ENCODE data around the gene MYRF. TPM values are rescaled to one million over a fixed set of nuclear protein-coding genes. Genes with fewer than 3 reads are reported as not detected.

Gene MYRF
- total RNA-seq, result under 1 TPM in 3 of 4 donors, not detected in 1; 0.11 to 0.83 (median 0.27) TPM

DNA sequence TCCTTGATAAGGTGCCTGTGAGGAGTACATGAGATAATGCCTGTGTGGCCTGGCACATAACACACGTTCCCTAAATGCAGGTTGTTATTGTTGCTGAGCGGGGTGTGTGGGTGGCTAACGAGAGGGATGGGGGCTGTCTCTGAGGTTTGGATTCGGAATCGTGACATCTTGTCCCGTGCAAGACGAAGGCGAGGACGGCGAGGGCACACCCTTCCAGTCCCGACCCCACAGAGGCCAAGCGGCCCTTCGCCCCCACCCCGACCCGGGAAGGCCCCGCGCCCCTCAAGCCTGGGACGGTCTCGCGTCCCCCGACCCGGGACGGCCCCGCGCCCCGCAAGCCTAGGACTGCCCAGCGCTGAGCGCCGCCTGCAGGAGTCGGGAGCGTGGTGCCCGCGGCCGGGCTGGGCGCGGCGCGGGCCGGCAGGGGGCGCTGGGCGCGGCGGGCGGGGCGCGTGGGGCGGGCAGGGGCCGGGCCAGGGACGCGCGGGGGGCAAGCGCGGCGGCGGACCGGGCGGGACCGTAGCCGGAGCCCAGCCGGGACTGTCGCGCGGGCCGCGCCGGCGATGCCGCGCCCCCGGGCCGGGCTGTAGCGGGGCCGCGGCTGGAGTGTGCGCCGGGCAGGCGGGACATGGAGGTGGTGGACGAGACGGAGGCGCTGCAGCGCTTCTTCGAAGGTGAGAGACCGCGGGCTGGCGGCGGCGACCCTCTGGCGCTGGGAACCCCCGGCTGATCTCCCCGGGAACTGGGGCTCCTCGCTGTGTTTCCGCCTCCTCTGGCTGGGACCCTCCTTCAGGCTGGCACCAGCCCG is at the start of gene MYRF:
Gene MYRF (plus strand): TSS at position 520 of the 808 bp plus-strand sequence. CDS start 109 bp downstream, at position 629.
- Histone ChIP-seq H3K4me3 (replicated peaks in 1 of 3) (peak within 1 kb of the TSS in 1 of 3 donors; percentile 23), H3K27ac (no peak within 1 kb of the TSS), H3K27me3 (no peaks in the 10 kb centered on the region), H3K36me3 (no peaks in the 10 kb centered on the region), H3K4me1 (peaks cover 5 to 14% of the 10 kb centered on the region in 2 donors), H3K9me3 (no peaks in the 10 kb centered on the region)
- TF ChIP-seq POLR2A (IDR thresholded peaks at IDR 0.05), result no peak
- peak in 3 of 6 experiments; percentile 58 to 74 (median 60) for TF ChIP-seq CTCF (IDR thresholded peaks at IDR 0.05)
- intact Hi-C loops (cut with DNase I), result no loop called here
- 6 to 8% methylated on average over 8 to 12 of the region's 93 CpGs for WGBS, 2 donors
- peak; percentile 52 to 58 for DNase-seq

- WGBS, 2 donors, result 87 to 88% methylated on average over 10 to 11 of the region's 11 CpGs
- TF ChIP-seq POLR2A (IDR thresholded peaks at IDR 0.05), result no peak
- no peak for TF ChIP-seq CTCF (IDR thresholded peaks at IDR 0.05)
- H3K27ac ChIP-seq, result no peak overlapping the region
Observed at GRCh38 chr11:61702701-61703312, 49.6 kb upstream of the MYRF start.

GRCh38 chr11:61704838-61705237 is 47.6 kb upstream of the MYRF start:
- H3K4me3 ChIP-seq (replicated peaks in 1 of 3), result no peak overlapping the region

More at GRCh38 chr11:61702701-61703312, 49.6 kb upstream of the MYRF start:
- no peak for DNase-seq
- no peaks in the 10 kb centered on the region for H3K36me3 ChIP-seq
- H3K9me3 ChIP-seq, result no peaks in the 10 kb centered on the region
- no peaks in the 10 kb centered on the region for H3K27me3 ChIP-seq
- H3K4me1 ChIP-seq, result peaks cover 7 to 30% of the 10 kb centered on the region in 2 donors
- no peak overlapping the region for H3K4me3 ChIP-seq (replicated peaks in 1 of 3)
- intact Hi-C loops (cut with DNase I), result no loop called here

GRCh38 chr11:61706452-61707400 is 45.7 kb upstream of the MYRF start:
- Histone ChIP-seq H3K36me3 (no peaks in the 10 kb centered on the region), H3K4me1 (no peaks in the 10 kb centered on the region), H3K9me3 (no peaks in the 10 kb centered on the region), H3K27me3 (no peaks in the 10 kb centered on the region), H3K4me3 (replicated peaks in 1 of 3) (no peak overlapping the region), H3K27ac (no peak overlapping the region)
- WGBS, 2 donors, result 81 to 85% methylated on average over 12 to 18 of the region's 27 CpGs
- no peak for DNase-seq
- TF ChIP-seq CTCF (IDR thresholded peaks at IDR 0.05), result no peak
- no peak for TF ChIP-seq POLR2A (IDR thresholded peaks at IDR 0.05)
- intact Hi-C loops (cut with DNase I), result no loop called here

More at GRCh38 chr11:61704838-61705237, 47.6 kb upstream of the MYRF start:
- 63 to 80% methylated on average over 12 to 15 of the region's 15 CpGs for WGBS, 2 donors
- Histone ChIP-seq H3K4me1 (peaks cover 6 to 9% of the 10 kb centered on the region in 2 donors), H3K27ac (no peak overlapping the region), H3K36me3 (no peaks in the 10 kb centered on the region), H3K9me3 (no peaks in the 10 kb centered on the region), H3K27me3 (no peaks in the 10 kb centered on the region)
- TF ChIP-seq POLR2A (IDR thresholded peaks at IDR 0.05), result no peak
- TF ChIP-seq CTCF (IDR thresholded peaks at IDR 0.05), result no peak
- intact Hi-C loops (cut with DNase I), result no loop called here
- no peak for DNase-seq

All from thyroid gland (tissue), 4 donors.